GM21786 (cell line): ENCODE results near the gene WBP1.
"Not testable (repeated sequence)": the region's sequence is repeated elsewhere in the genome, so short reads cannot be mapped to it uniquely, and the experiment has no call there.

Experiments used
- ATAC-seq: cut with Tn5 transposase; IDR thresholded peaks from one replicate; pipeline ENCODE4 v1.9.1; 2021; ENCODE audit not compliant: unreplicated experiment

Gene WBP1

GRCh38 chr2:74481431-74481830 lies 23.2 kb downstream of the WBP1 start:
- ATAC-seq, result no peak

- peak; percentile 26 for ATAC-seq
Observed at GRCh38 chr2:74481961-74482800, 23.9 kb downstream of the WBP1 start.

- peak; percentile 92 for ATAC-seq
Observed at GRCh38 chr2:74482801-74483674, 24.8 kb downstream of the WBP1 start, which contains the start of the genes CCDC142 and TTC31. TSS of gene CCDC142 (minus strand) at chr2:74482998. CDS start at chr2:74482837, 161 bp downstream. TSS of gene TTC31 (plus strand) at chr2:74483081. CDS start at chr2:74483096, 15 bp downstream.

GRCh38 chr2:74483675-74484164 lies 25.5 kb downstream of the WBP1 start:
- ATAC-seq, result not testable (repeated sequence)

GRCh38 chr2:74486141-74486540 lies 27.9 kb downstream of the WBP1 start:
- ATAC-seq, result no peak

GRCh38 chr2:74488643-74489481 lies 30.6 kb downstream of the WBP1 start:
- ATAC-seq, result no peak

- ATAC-seq, result no peak
Observed at GRCh38 chr2:74489906-74490305, 31.7 kb downstream of the WBP1 start.

GRCh38 chr2:74491648-74492544 lies 33.7 kb downstream of the WBP1 start:
- ATAC-seq, result no peak

- no peak for ATAC-seq
Observed at GRCh38 chr2:74493546-74493945, 35.3 kb downstream of the WBP1 start.

GRCh38 chr2:74495440-74495839 lies 37.2 kb downstream of the WBP1 start:
- no peak for ATAC-seq

- ATAC-seq, result no peak
Observed at GRCh38 chr2:74496997-74497776, 38.9 kb downstream of the WBP1 start.

GRCh38 chr2:74497777-74498499 lies 39.7 kb downstream of the WBP1 start:
- no peak for ATAC-seq

- no peak for ATAC-seq
Observed at GRCh38 chr2:74498500-74499266, 40.4 kb downstream of the WBP1 start.

- no peak for ATAC-seq
Observed at GRCh38 chr2:74499267-74499939, 41.2 kb downstream of the WBP1 start, which contains the start of gene LBX2. TSS of gene LBX2 (minus strand) at chr2:74499603. CDS start at chr2:74499537, 66 bp downstream.

- no peak for ATAC-seq
Observed at GRCh38 chr2:74499940-74500577, 41.8 kb downstream of the WBP1 start.

GRCh38 chr2:74500578-74500946 lies 42.3 kb downstream of the WBP1 start:
- ATAC-seq, result no peak
